Mesothelial cell of epicardium (in vitro differentiated cells): ENCODE data around the gene RGL3. TPM values are rescaled to one million over a fixed set of nuclear protein-coding genes. Genes with fewer than 3 reads are reported as not detected.
"Not testable (repeated sequence)": the region's sequence is repeated elsewhere in the genome, so short reads cannot be mapped to it uniquely, and the experiment has no call there.

ENCODE experiments used
- DNase-seq, 2 experiments: peaks; one replicate each; pipeline ENCODE4 v3.0.0; 2021; ENCODE audit warnings: low spot score in 2 of 2; ENCODE audit not compliant: unreplicated experiment in 2 of 2
- H3K27ac Mint-ChIP-seq: 2 replicates; pipeline ENCODE4 v1.8.0; 2021; ENCODE audit warnings: mixed read lengths
- H3K27me3 Mint-ChIP-seq: 2 replicates; pipeline ENCODE4 v1.8.0; 2021; ENCODE audit warnings: low read depth, mixed read lengths
- H3K36me3 Mint-ChIP-seq: 2 replicates; pipeline ENCODE4 v1.8.0; 2021; ENCODE audit warnings: mixed read lengths
- H3K4me1 Mint-ChIP-seq: 2 replicates; pipeline ENCODE4 v1.8.0; 2021; ENCODE audit warnings: mixed read lengths
- H3K4me3 Mint-ChIP-seq: 2 replicates; pipeline ENCODE4 v1.8.0; 2021; ENCODE audit warnings: mild to moderate bottlenecking, moderate library complexity, mixed read lengths
- H3K9me3 Mint-ChIP-seq: 2 replicates; pipeline ENCODE4 v1.8.0; 2021; ENCODE audit warnings: mixed read lengths
- CTCF ChIP-seq: fragments of 200-600 bp; sonication (generic); IDR thresholded peaks from one replicate; pipeline ENCODE4 v1.5.0; 2021; ENCODE audit warnings: antibody characterized with exemption; ENCODE audit not compliant: unreplicated experiment
- total RNA-seq: library from RNA; stranded (reverse); gene quantifications from 3 replicates; pipeline ENCODE4 v1.2.1, GENCODE V29; 2021

Gene RGL3
- total RNA-seq, 1 donor from 2014 or later, result 80.8 TPM

GRCh38 chr19:11435057-11435832 is 16.1 kb upstream of the RGL3 start, which contains the start of the genes ODAD3 and PRKCSH:
Gene ODAD3, minus strand, starts transcription at chr19:11435121. Its CDS starts 105 bp downstream, at chr19:11435016.
Gene PRKCSH, plus strand, starts transcription at chr19:11435635. Its CDS starts 483 bp downstream, at chr19:11436118.
- Mint-ChIP-seq H3K27ac (peak within 1 kb of the TSS; percentile 99), H3K9me3 (no peaks in the 10 kb centered on the region), H3K4me1 (peaks cover 22% of the 10 kb centered on the region), H3K36me3 (peaks cover 8% of the 10 kb centered on the region), H3K4me3 (peak within 1 kb of the TSS; percentile 95), H3K27me3 (no peaks in the 10 kb centered on the region)
- peak; percentile 98 to 99 for DNase-seq
- peak; percentile 96 for TF ChIP-seq CTCF

DNA sequence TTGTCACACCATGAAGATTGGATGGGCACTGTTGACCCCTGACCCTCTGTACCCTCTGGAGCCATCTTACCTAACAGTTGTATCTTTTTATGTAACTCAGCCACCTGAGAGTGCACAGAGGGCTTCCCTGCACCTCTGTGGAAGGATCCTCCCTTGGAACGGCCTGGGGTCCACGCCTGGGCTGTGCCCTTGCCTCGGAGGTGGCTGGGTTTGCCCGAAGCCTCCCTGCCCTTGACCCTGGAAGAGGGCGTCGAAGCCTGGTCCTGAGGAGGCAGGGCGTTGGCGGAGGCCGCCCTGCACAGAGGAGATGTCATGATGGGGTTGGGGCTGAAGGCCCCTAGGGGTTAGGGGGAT is 15.6 kb upstream of the RGL3 start:
- no peak for DNase-seq
- peaks cover 22% of the 10 kb centered on the region for H3K4me1 Mint-ChIP-seq
- H3K36me3 Mint-ChIP-seq, result peaks cover 8% of the 10 kb centered on the region
- H3K4me3 Mint-ChIP-seq, result peak overlapping the region; percentile 95
- H3K9me3 Mint-ChIP-seq, result no peaks in the 10 kb centered on the region
- TF ChIP-seq CTCF, result no peak
- peak overlapping the region; percentile 99 for H3K27ac Mint-ChIP-seq
- no peaks in the 10 kb centered on the region for H3K27me3 Mint-ChIP-seq

GRCh38 chr19:11433526-11433925 is 14.4 kb upstream of the RGL3 start:
- H3K4me1 Mint-ChIP-seq, result peaks cover 22% of the 10 kb centered on the region
- H3K27ac Mint-ChIP-seq, DNase-seq, H3K4me3 Mint-ChIP-seq, H3K36me3 Mint-ChIP-seq, H3K9me3 Mint-ChIP-seq, H3K27me3 Mint-ChIP-seq: not testable (repeated sequence)

DNA sequence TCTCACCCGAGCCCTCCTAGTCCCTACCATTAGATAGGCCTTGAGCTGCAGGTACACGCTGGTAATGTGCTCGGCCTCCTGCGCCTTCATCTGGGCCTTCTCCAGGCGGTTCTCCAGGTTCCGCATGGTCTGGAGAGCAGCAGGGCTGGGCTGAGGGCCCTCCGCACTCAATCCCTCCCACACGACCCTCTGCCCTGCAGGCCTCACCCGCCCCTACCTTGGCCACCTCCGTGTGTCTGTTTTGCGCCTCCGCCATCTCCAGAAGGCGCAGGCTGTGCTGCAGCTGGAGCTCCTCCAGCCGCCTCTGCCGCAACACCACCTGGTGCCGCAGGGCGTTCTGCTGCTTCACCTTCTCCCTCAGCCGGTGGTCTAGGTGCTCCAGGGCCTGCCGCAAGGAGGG is 7.5 kb upstream of the RGL3 start:
- no peak for TF ChIP-seq CTCF
- Mint-ChIP-seq H3K27ac (no peak overlapping the region), H3K4me1 (peaks cover 5% of the 10 kb centered on the region)

DNA sequence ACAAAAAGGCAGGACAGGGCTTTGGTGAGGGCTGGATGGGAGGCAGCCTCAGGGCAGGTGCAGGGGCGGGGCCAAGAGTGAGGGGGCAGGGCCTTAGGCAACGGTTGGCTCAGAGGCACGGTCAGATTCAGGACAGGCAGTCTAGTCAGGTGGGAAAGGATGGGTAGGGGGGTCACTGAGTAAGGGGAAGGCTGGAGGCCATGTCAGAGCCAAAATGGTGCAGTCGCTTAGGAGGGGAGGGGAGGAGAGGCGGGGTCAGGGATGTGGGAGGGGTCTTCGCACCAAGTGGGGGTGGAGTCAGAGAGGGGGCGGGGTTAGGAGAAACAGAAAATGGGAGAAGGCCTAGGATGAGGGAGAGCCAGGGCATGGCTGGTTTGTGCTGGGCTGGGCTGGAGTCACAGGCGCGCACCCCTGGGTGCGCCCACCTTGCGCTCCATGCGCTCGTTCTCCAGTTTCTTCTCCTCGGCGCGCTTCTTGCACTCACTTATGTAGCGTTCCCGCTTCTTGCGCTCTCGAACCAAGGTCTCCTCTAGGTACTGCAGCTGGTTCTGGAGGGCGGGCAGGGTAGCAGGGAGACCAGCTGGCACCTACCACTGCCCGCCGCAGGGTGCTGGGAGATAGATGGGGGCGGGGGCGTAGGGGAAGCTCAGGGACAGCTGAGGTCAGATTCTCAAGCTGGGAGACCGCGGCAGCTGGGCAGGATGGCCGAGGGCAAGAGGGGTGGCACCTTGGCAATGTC is 6.8 kb upstream of the RGL3 start:
- H3K9me3 Mint-ChIP-seq, result no peaks in the 10 kb centered on the region
- H3K4me1 Mint-ChIP-seq, result peaks cover 12% of the 10 kb centered on the region
- peaks cover 29% of the 10 kb centered on the region for H3K27me3 Mint-ChIP-seq
- no peak for TF ChIP-seq CTCF
- no peak overlapping the region for H3K27ac Mint-ChIP-seq
- no peak for DNase-seq
- no peak overlapping the region for H3K4me3 Mint-ChIP-seq
- no peaks in the 10 kb centered on the region for H3K36me3 Mint-ChIP-seq

More for the DNA sequence above, 7.5 kb upstream of the RGL3 start:
- H3K9me3 Mint-ChIP-seq, result no peaks in the 10 kb centered on the region
- H3K36me3 Mint-ChIP-seq, result no peaks in the 10 kb centered on the region
- peaks cover 22% of the 10 kb centered on the region for H3K27me3 Mint-ChIP-seq
- DNase-seq, result no peak
- no peak overlapping the region for H3K4me3 Mint-ChIP-seq

DNA sequence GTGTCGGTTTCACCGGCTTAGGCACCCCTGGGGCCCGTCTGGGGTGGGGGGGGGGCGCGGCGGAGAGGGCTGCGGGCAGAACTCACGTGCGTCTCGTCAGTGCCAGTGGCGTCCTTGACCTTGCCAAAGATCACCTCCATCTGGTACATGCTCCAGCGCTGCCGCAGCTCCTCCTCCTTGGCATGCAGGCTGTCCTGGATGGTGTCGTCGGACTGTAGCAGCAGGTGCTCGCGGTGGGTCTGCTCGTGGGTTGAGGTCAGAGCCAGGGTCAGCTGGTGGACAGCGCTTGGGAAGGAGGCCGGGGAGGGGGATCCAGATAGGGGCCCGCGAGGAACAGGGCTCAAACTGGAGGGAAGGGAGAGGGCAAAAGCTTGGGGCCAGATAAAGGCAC is 4.7 kb upstream of the RGL3 start:
- H3K4me1 Mint-ChIP-seq, result peaks cover 21% of the 10 kb centered on the region
- no peaks in the 10 kb centered on the region for H3K36me3 Mint-ChIP-seq
- no peak for DNase-seq
- no peak overlapping the region for H3K27ac Mint-ChIP-seq
- H3K9me3 Mint-ChIP-seq, result no peaks in the 10 kb centered on the region
- no peak for TF ChIP-seq CTCF
- H3K27me3 Mint-ChIP-seq, result peaks cover 42% of the 10 kb centered on the region
- H3K4me3 Mint-ChIP-seq, result no peak overlapping the region
